Measurements from ENCODE around the gene BCAS3.

DNA sequence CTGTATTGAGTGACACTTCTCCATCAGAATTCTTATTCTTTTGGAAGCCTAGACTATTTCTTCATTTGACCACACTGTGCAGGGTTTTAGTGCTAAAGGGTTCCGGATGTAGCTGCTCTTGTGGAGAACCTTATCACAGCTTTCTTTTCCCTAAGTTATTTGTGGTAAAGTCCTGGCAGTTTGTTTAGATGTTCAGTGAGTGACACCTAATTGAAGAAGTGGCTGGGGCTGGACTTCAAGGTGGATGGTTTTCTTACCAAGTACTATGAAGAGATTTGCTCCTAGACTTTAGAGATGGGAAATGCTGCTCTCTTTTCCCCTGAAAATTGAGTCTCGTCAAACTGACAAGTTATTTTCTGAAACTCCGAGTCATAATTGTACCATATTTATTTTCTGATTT lies 578.0 kb downstream of the BCAS3 start:
- TF ChIP-seq CTCF (IDR thresholded peaks at IDR 0.05; ENCODE audit: low read depth, low read length, poor library complexity, severe bottlenecking) (no peak), EZH2phosphoT487 (IDR thresholded peaks at IDR 0.05; ENCODE audit: borderline replicate concordance, low read length) (no peak)

Measured in DOHH2 (cell line).